Uterus (tissue), 2 donors: ENCODE results near the gene INPP5K.

ENCODE experiments used
- CTCF ChIP-seq, 4 experiments: fragments of 200-600 bp in 2 of 4; fragments of 450-650 bp in 2 of 4; sonication (generic) in 2 of 4; IDR thresholded peaks; one replicate each; pipeline ENCODE4 v1.5.1; 2016 to 2019; ENCODE audit warnings: antibody characterized with exemption in 4 of 4, mild to moderate bottlenecking in 2 of 4, moderate library complexity in 1 of 4
- POLR2A ChIP-seq, 2 donors: fragments of 450-650 bp; IDR thresholded peaks; one replicate each; pipeline ENCODE4 v1.6.1; 2016; ENCODE audit warnings: antibody characterized with exemption in 2 of 2, mild to moderate bottlenecking in 1 of 2, moderate library complexity in 1 of 2

- TF ChIP-seq POLR2A (IDR thresholded peaks at IDR 0.05) (no peak), CTCF (IDR thresholded peaks at IDR 0.05) (no peak)
Measured at GRCh38 chr17:1484060-1484535, 32.3 kb downstream of the INPP5K start.
